ENCODE data around the gene GRK1. TPM values are rescaled to one million over a fixed set of nuclear protein-coding genes. Genes with fewer than 3 reads are reported as not detected.

Gene GRK1
- under 1 TPM in 1 of 2 donors, not detected in 1; 0.10 TPM for total RNA-seq

GRCh38 chr13:113666951-113667701, at the start of gene GRK1:
Gene GRK1 (plus strand): TSS chr13:113667219. CDS start chr13:113667387, 168 bp downstream.
- intact Hi-C loops (cut with DNase I): no loop called here

GRCh38 chr13:113617961-113618360, 49.1 kb upstream of the GRK1 start:
- intact Hi-C loops (cut with DNase I): no loop called here
- H3K27me3 ChIP-seq: no peaks in the 10 kb centered on the region
- H3K9ac ChIP-seq (ENCODE audit: low read depth in 2 of 2, low read length in 2 of 2): no peak overlapping the region
- no peaks in the 10 kb centered on the region for H3K9me3 ChIP-seq
- no peaks in the 10 kb centered on the region for H3K36me3 ChIP-seq
- no peak for DNase-seq
- no peak for TF ChIP-seq CTCF (IDR thresholded peaks at IDR 0.05)
- no peaks in the 10 kb centered on the region for H3K4me1 ChIP-seq
- no peak overlapping the region for H3K27ac ChIP-seq
- no peak overlapping the region for H3K4me3 ChIP-seq

More at GRCh38 chr13:113666951-113667701, at the start of gene GRK1:
- H3K9me3 ChIP-seq: no peaks in the 10 kb centered on the region
- no peaks in the 10 kb centered on the region for H3K27me3 ChIP-seq
- no peaks in the 10 kb centered on the region for H3K4me1 ChIP-seq
- H3K36me3 ChIP-seq: no peaks in the 10 kb centered on the region
- H3K27ac ChIP-seq: no peak within 1 kb of the TSS
- H3K9ac ChIP-seq (ENCODE audit: low read depth in 2 of 2, low read length in 2 of 2): no peak within 1 kb of the TSS
- no peak for TF ChIP-seq CTCF (IDR thresholded peaks at IDR 0.05)
- DNase-seq: no peak
- no peak within 1 kb of the TSS for H3K4me3 ChIP-seq

GRCh38 chr13:113618455-113618854, 48.6 kb upstream of the GRK1 start:
- H3K4me3 ChIP-seq: no peak overlapping the region
- intact Hi-C loops (cut with DNase I): no loop called here
- H3K4me1 ChIP-seq: no peaks in the 10 kb centered on the region
- H3K27ac ChIP-seq: no peak overlapping the region
- DNase-seq: no peak
- no peak overlapping the region for H3K9ac ChIP-seq (ENCODE audit: low read depth in 2 of 2, low read length in 2 of 2)
- TF ChIP-seq CTCF (IDR thresholded peaks at IDR 0.05): no peak
- H3K36me3 ChIP-seq: no peaks in the 10 kb centered on the region
- no peaks in the 10 kb centered on the region for H3K27me3 ChIP-seq
- H3K9me3 ChIP-seq: no peaks in the 10 kb centered on the region

- intact Hi-C loops (cut with DNase I): no loop called here
- H3K4me3 ChIP-seq: no peak overlapping the region
- no peak overlapping the region for H3K27ac ChIP-seq
- no peaks in the 10 kb centered on the region for H3K27me3 ChIP-seq
- H3K36me3 ChIP-seq: no peaks in the 10 kb centered on the region
- DNase-seq: no peak
- H3K9ac ChIP-seq (ENCODE audit: low read depth in 2 of 2, low read length in 2 of 2): no peak overlapping the region
- no peak for TF ChIP-seq CTCF (IDR thresholded peaks at IDR 0.05)
- no peaks in the 10 kb centered on the region for H3K9me3 ChIP-seq
- no peaks in the 10 kb centered on the region for H3K4me1 ChIP-seq
Measured at GRCh38 chr13:113620036-113620796, 46.8 kb upstream of the GRK1 start.

GRCh38 chr13:113621046-113621445, 46.0 kb upstream of the GRK1 start:
- no peak overlapping the region for H3K9ac ChIP-seq (ENCODE audit: low read depth in 2 of 2, low read length in 2 of 2)
- DNase-seq: no peak
- H3K9me3 ChIP-seq: no peaks in the 10 kb centered on the region
- intact Hi-C loops (cut with DNase I): no loop called here
- no peak overlapping the region for H3K27ac ChIP-seq
- H3K36me3 ChIP-seq: no peaks in the 10 kb centered on the region
- no peaks in the 10 kb centered on the region for H3K27me3 ChIP-seq
- no peak overlapping the region for H3K4me3 ChIP-seq
- TF ChIP-seq CTCF (IDR thresholded peaks at IDR 0.05): no peak
- H3K4me1 ChIP-seq: no peaks in the 10 kb centered on the region
